Memory B cell (primary cell): ENCODE measurements around the gene FMNL2.

Source experiments
- ATAC-seq: fragments of 150-1000 bp; cut with Tn5 transposase; 2 replicates; pipeline ENCODE4 v1.10.0; 2021; ENCODE audit warnings: low read depth, mild to moderate bottlenecking, moderate library complexity
- DNase-seq, 2 donors: peaks; one replicate each; pipeline ENCODE4 v3.0.0; 2022; ENCODE audit warnings: low spot score in 2 of 2
- H3K27ac Mint-ChIP-seq: one replicate; pipeline ENCODE4 v1.8.0; 2022; ENCODE audit warnings: mild to moderate bottlenecking, moderate library complexity, mixed read lengths
- H3K27me3 Mint-ChIP-seq: one replicate; pipeline ENCODE4 v1.8.0; 2022; ENCODE audit warnings: mixed read lengths
- H3K36me3 Mint-ChIP-seq: one replicate; pipeline ENCODE4 v1.8.0; 2022; ENCODE audit warnings: mild to moderate bottlenecking, mixed read lengths
- H3K4me1 Mint-ChIP-seq: one replicate; pipeline ENCODE4 v1.8.0; 2022; ENCODE audit warnings: mixed read lengths
- H3K4me3 Mint-ChIP-seq: one replicate; pipeline ENCODE4 v1.8.0; 2022; ENCODE audit warnings: mild to moderate bottlenecking, moderate library complexity, mixed read lengths
- H3K9me3 Mint-ChIP-seq: one replicate; pipeline ENCODE4 v1.8.0; 2022; ENCODE audit warnings: mixed read lengths

FMNL2 gene

DNA sequence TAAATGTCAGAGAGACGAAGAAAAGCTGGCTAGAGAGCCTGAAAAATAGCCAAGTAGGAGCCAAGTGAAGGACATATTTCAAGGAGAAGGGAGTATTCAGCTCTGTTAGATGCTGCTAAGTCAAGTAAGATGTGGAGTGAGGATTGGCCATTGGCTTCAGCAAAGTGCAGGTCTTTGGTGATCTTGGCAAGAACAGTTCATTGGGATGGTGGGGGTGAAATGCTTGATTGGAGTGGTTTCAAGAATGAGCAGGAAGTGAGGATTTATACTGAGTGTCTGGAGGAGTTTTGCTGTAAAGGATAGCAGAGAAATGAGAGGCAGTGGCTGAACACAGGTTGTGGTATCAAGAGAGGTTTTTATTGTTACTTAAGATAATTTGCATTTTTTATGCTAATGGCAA lies 242.6 kb downstream of the FMNL2 start:
- H3K4me1 Mint-ChIP-seq: peaks cover 3% of the 10 kb centered on the region
- no peaks in the 10 kb centered on the region for H3K36me3 Mint-ChIP-seq
- DNase-seq (no peak), ATAC-seq (no peak)
- H3K27ac Mint-ChIP-seq: no peak overlapping the region
- H3K4me3 Mint-ChIP-seq: no peak overlapping the region
- no peaks in the 10 kb centered on the region for H3K27me3 Mint-ChIP-seq
- H3K9me3 Mint-ChIP-seq: no peaks in the 10 kb centered on the region

DNA sequence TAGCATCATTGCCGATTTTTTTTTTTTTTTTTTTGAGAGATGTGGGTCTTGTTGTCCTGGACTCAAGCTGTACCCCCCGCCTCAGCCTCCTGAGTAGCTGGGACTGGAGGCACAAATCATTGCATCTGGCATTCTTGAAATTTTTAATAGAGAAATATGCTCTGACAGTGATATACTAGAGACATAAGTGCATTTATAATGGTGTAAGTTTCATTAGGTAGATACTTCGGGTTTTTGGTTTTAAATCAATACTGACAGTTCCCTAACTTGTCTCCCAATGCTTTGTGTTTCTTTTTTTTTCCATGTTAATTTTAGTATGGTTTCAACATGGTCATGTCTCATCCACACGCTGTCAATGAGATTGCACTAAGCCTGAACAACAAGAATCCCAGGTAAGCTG lies 243.6 kb downstream of the FMNL2 start:
- Mint-ChIP-seq H3K4me3 (no peak overlapping the region), H3K27me3 (no peaks in the 10 kb centered on the region), H3K4me1 (no peaks in the 10 kb centered on the region), H3K27ac (no peak overlapping the region), H3K36me3 (no peaks in the 10 kb centered on the region), H3K9me3 (no peaks in the 10 kb centered on the region)
- DNase-seq (no peak), ATAC-seq (no peak)

GRCh38 chr2:152580714-152581113 lies 245.7 kb downstream of the FMNL2 start:
- H3K9me3 Mint-ChIP-seq: no peaks in the 10 kb centered on the region
- DNase-seq (no peak), ATAC-seq (no peak)
- H3K4me3 Mint-ChIP-seq: no peak overlapping the region
- H3K36me3 Mint-ChIP-seq: no peaks in the 10 kb centered on the region
- H3K27me3 Mint-ChIP-seq: no peaks in the 10 kb centered on the region
- no peak overlapping the region for H3K27ac Mint-ChIP-seq
- H3K4me1 Mint-ChIP-seq: no peaks in the 10 kb centered on the region

DNA sequence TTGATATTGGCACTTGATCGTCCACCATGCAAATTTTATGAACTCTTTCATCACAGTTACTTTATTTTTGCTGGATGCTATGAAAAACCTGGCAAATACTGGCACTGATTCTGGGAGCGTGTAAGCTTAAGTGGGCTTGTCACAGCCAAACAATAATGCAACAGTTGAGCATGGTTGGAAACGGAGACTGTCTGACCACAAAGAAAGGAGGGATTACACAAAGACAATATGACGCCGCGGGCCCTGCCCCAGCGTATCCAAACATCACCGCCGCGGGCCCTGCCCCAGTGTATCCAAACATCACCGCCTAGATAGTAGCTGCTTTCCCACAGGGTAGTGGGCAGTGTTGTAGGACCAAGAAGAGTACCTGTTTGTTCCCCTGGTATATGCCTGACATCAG lies 246.4 kb downstream of the FMNL2 start:
- Mint-ChIP-seq H3K27ac (no peak overlapping the region), H3K27me3 (no peaks in the 10 kb centered on the region), H3K4me3 (no peak overlapping the region), H3K36me3 (no peaks in the 10 kb centered on the region), H3K9me3 (no peaks in the 10 kb centered on the region), H3K4me1 (no peaks in the 10 kb centered on the region)
- no peak for ATAC-seq
- DNase-seq: no peak

GRCh38 chr2:152582081-152582480 lies 247.1 kb downstream of the FMNL2 start:
- Mint-ChIP-seq H3K9me3 (no peaks in the 10 kb centered on the region), H3K4me1 (no peaks in the 10 kb centered on the region), H3K27me3 (no peaks in the 10 kb centered on the region), H3K36me3 (no peaks in the 10 kb centered on the region), H3K27ac (no peak overlapping the region), H3K4me3 (no peak overlapping the region)
- DNase-seq: no peak
- ATAC-seq: no peak

DNA sequence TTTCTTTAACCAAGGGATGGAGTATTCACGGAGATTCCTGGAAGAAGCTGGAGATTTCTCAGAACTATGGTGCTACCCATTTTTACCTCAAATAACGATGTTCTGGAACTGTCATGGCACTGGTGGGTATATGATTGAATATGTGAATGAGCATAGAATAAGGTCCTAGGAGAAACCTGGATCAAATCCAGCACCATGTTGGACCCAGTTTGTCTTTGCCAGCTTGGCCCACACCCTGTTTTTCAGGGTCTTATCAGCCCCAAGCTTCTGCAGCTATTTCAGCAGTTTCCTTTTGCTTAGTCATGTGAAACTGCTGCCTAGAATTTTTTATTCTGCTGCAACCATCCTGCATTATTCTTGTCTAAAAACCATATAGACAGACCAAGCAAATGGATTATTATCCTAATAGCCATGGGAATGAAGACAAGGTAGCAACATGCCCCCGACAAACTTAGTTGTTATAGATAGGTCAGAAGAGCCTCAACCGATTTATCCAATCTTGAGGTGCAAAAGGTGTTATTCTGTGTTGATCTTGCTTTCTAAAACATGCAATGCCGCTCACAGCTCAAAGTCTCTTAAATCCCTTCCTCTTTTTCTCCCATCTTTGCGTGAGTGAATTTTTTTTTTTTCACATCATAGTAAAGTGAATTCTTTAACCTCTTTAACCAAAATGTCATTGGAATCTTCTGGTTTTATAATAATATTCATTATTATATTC lies 248.7 kb downstream of the FMNL2 start:
- ATAC-seq (no peak), DNase-seq (no peak)
- Mint-ChIP-seq H3K4me1 (peaks cover under 1% of the 10 kb centered on the region), H3K36me3 (no peaks in the 10 kb centered on the region), H3K27me3 (no peaks in the 10 kb centered on the region), H3K4me3 (no peak overlapping the region), H3K9me3 (no peaks in the 10 kb centered on the region), H3K27ac (no peak overlapping the region)

- no peak for DNase-seq
- Mint-ChIP-seq H3K4me3 (no peak overlapping the region), H3K27me3 (no peaks in the 10 kb centered on the region), H3K4me1 (peaks cover 5% of the 10 kb centered on the region), H3K36me3 (no peaks in the 10 kb centered on the region), H3K9me3 (no peaks in the 10 kb centered on the region), H3K27ac (no peak overlapping the region)
- no peak for ATAC-seq
These were observed 249.3 kb downstream of the FMNL2 start for GRCh38 chr2:152584301-152584700.

- ATAC-seq: no peak
- Mint-ChIP-seq H3K9me3 (no peaks in the 10 kb centered on the region), H3K4me3 (no peak overlapping the region), H3K27me3 (no peaks in the 10 kb centered on the region), H3K27ac (no peak overlapping the region), H3K4me1 (peaks cover 7% of the 10 kb centered on the region), H3K36me3 (no peaks in the 10 kb centered on the region)
- no peak for DNase-seq
These were observed 251.0 kb downstream of the FMNL2 start for GRCh38 chr2:152585830-152586484.

DNA sequence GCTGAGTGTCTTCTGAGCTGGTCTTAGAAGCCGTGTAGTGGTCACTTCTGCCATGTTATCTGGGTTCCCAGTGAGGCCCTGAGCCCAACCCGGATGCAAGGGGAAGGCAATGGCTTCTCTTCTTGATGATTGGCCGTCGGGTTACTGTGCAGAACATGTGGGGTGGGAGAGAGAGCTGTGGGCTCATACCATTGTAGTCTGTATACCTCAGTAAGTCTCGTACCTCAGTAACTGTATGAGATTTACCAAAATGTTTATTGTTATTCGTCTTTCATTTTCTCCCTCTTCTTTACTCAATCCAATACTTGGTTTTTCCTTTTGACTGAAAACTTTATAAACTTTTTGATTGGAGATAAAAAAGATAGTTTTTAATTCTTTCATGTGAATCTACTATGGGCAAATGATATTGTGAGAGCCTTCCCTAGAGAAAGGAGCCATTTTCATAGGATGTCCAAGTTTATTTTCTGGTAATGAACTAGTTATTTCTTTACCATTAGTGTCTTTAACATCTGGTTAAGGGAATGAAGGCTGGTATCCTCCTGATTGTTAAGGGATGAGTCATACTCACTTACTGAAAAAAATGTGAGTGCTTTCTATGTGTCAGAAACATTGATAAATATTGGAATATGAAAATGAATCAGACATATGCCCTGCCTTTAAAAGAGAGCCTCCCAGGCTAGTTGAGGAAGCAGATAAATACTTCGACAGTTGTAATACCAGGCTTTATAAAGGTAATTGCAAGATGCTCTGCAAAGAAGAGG lies 252.4 kb downstream of the FMNL2 start:
- Mint-ChIP-seq H3K4me3 (no peak overlapping the region), H3K36me3 (no peaks in the 10 kb centered on the region), H3K27ac (no peak overlapping the region), H3K9me3 (no peaks in the 10 kb centered on the region), H3K4me1 (peaks cover 7% of the 10 kb centered on the region), H3K27me3 (no peaks in the 10 kb centered on the region)
- DNase-seq (no peak), ATAC-seq (no peak)

- no peaks in the 10 kb centered on the region for H3K36me3 Mint-ChIP-seq
- peak; percentile 72 for ATAC-seq
These were observed 254.0 kb downstream of the FMNL2 start for GRCh38 chr2:152588998-152589397.

DNA sequence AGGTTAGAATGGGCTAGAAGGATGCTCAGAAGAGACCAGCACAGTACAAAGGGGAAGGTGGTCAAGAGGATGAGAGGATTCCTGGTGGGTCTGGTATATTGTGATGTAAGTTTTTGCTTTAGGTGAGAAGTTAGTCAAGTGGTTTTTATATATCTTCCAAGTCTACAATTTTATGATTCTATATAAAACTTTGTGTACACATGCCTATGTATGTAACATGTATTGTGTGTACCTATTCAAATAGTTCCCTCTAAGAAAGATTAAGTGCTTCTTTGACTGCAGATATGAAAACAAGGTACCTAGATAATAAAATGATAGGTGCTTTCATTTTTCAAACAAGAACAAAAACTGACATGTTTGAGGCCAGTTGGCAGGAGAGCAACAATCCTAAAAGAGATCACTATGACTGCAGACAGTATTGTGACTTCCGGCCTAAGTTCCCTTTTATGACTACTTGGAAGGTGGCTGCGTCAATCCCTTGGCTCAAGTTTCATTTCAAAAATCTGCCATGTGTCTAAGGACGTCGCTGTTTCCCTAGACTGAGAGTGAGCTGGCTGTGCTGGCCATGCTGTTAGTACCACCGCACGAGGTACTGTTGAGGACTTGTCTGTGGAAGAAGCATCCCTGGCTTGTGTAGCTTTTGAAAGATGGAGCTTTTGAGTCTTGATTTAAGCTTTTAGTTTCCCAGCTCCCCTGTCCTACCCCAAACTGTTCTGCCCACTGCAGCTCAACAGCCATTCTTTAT lies 259.2 kb downstream of the FMNL2 start:
- peaks cover 14% of the 10 kb centered on the region for H3K4me1 Mint-ChIP-seq
- peak overlapping the region; percentile 4 for H3K27ac Mint-ChIP-seq
- ATAC-seq (peak; percentile 95), DNase-seq (peak in 1 of 2 donors; percentile 29)
- H3K4me3 Mint-ChIP-seq: no peak overlapping the region
- no peaks in the 10 kb centered on the region for H3K9me3 Mint-ChIP-seq
- no peaks in the 10 kb centered on the region for H3K27me3 Mint-ChIP-seq
- no peaks in the 10 kb centered on the region for H3K36me3 Mint-ChIP-seq

More at GRCh38 chr2:152588998-152589397, 254.0 kb downstream of the FMNL2 start:
- no peak for DNase-seq
- Mint-ChIP-seq H3K27me3 (no peaks in the 10 kb centered on the region), H3K4me1 (peaks cover 12% of the 10 kb centered on the region), H3K9me3 (no peaks in the 10 kb centered on the region), H3K4me3 (no peak overlapping the region), H3K27ac (no peak overlapping the region)

DNA sequence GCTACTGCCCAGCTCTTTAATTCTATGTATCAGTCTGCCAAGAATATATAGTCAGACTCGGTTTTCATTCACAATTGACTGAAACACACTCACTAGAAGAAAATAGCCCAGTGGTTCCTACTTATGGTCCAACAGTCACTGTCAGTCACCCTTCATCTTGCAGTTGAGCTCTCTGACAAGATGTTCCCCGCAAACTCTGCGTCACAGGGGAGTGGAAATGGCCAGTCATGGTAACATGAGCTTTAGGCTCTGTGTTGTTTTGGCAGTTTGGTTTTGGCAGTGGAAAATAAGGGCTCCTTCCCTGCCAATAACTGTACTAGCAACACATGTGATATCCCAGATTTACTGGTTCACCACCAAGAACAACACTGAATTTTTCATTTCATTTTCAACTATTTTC lies 259.8 kb downstream of the FMNL2 start:
- no peak for DNase-seq
- no peak for ATAC-seq
- no peaks in the 10 kb centered on the region for H3K27me3 Mint-ChIP-seq
- peaks cover 12% of the 10 kb centered on the region for H3K4me1 Mint-ChIP-seq
- no peak overlapping the region for H3K27ac Mint-ChIP-seq
- H3K9me3 Mint-ChIP-seq: no peaks in the 10 kb centered on the region
- H3K4me3 Mint-ChIP-seq: no peak overlapping the region
- H3K36me3 Mint-ChIP-seq: no peaks in the 10 kb centered on the region

DNA sequence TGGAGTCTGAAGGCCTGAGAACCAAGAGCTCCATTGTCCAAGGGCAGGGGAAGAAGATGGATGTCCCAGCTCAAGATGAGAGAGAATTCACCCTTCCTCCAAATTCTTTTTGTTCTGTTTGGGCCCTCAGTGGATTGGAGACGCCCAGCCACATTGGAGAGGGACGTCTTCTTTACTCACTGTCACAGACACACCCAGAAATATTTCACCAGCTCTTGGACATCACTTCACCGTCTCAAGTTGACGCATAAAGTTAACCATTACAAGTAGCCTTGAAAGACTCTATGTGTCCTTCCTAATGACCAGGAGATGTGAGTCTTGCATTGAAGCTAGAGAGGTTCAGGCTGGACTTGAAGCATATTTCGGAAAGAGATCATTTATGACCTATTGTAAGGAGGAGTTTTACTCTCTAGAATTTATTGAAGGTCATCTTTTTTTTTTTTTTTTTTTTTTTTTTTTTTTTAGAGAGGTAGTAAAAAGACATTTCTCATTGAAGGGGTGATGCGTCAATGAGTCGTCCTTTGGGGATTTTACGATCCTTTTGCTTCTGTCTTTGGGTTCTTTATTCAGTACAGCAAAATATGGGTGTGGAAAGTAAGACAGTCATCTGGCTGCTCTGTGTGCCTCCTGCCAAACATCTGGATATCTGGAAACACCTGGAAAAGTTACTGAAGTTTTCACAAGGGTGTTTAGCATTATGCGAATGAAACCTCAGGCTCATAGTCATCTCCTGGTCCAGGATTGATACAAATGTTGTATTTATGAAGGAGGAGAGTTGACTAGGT lies 264.2 kb downstream of the FMNL2 start:
- H3K27ac Mint-ChIP-seq: no peak overlapping the region
- peaks cover 5% of the 10 kb centered on the region for H3K4me1 Mint-ChIP-seq
- ATAC-seq (no peak), DNase-seq (no peak)
- no peaks in the 10 kb centered on the region for H3K9me3 Mint-ChIP-seq
- no peaks in the 10 kb centered on the region for H3K36me3 Mint-ChIP-seq
- no peaks in the 10 kb centered on the region for H3K27me3 Mint-ChIP-seq
- H3K4me3 Mint-ChIP-seq: no peak overlapping the region
